CD14-positive monocyte (primary cell): Measurements from ENCODE around the gene SCNN1B. TPM values are rescaled to one million over a fixed set of nuclear protein-coding genes. Genes with fewer than 3 reads are reported as not detected.
"Not testable (repeated sequence)": the region's sequence is repeated elsewhere in the genome, so short reads cannot be mapped to it uniquely, and the experiment has no call there.

Source experiments
- DNase-seq, 3 donors: peaks; one replicate each; pipeline ENCODE4 v3.0.0-alpha.2; 2011 to 2022
- H2AFZ ChIP-seq: 2 replicates; pipeline ENCODE4 v1.6.0; 2012; ENCODE audit warnings: mild to moderate bottlenecking, low read depth, low read length, inconsistent platforms; ENCODE audit not compliant: insufficient read depth, poor library complexity, severe bottlenecking
- H3K27ac ChIP-seq, 2 donors: 1 replicate in 1 of 2; 2 replicates in 1 of 2; pipeline ENCODE4 v1.5.1; 2012 to 2013; ENCODE audit warnings: low read length in 2 of 2, control low read depth in 1 of 2, inconsistent platforms in 1 of 2, low read depth in 1 of 2, mild to moderate bottlenecking in 1 of 2
- H3K27me3 ChIP-seq, 2 donors: one replicate each; pipeline versions ENCODE4 v1.6.0 to v1.6.1; 2011 to 2013; ENCODE audit warnings: low read length in 2 of 2; ENCODE audit not compliant: control insufficient read depth in 2 of 2, insufficient read depth in 2 of 2
- H3K36me3 ChIP-seq, 2 donors: replicated peaks in 1 of 2; 1 replicate in 1 of 2; 2 replicates in 1 of 2; pipeline versions ENCODE4 v1.5.1 to v1.6.1; 2012 to 2013; ENCODE audit warnings: low read length in 2 of 2, control low read depth in 1 of 2, inconsistent platforms in 1 of 2, mild to moderate bottlenecking in 1 of 2; ENCODE audit not compliant: insufficient read depth in 2 of 2, control insufficient read depth in 1 of 2
- H3K4me1 ChIP-seq, 2 donors: 1 replicate in 1 of 2; 2 replicates in 1 of 2; pipeline versions ENCODE4 v1.5.1 to v1.6.1; 2012 to 2013; ENCODE audit warnings: low read length in 2 of 2, control low read depth in 1 of 2, inconsistent platforms in 1 of 2, mild to moderate bottlenecking in 1 of 2, moderate library complexity in 1 of 2; ENCODE audit not compliant: insufficient read depth in 2 of 2, control insufficient read depth in 1 of 2
- H3K4me2 ChIP-seq: replicated peaks from 2 replicates; pipeline ENCODE3; 2012; ENCODE audit warnings: low read length, moderate library complexity, mild to moderate bottlenecking; ENCODE audit not compliant: poor library complexity, severe bottlenecking; ENCODE audit errors: extremely low read depth
- H3K4me3 ChIP-seq, 3 experiments: fragments of 200-600 bp in 1 of 3; sonication (generic) in 1 of 3; replicated peaks in 1 of 3; 1 replicate in 2 of 3; 2 replicates in 1 of 3; pipeline ENCODE4 v1.5.1; 2011 to 2013; ENCODE audit warnings: low read length in 3 of 3, mild to moderate bottlenecking in 3 of 3, control low read depth in 2 of 3, low read depth in 2 of 3, inconsistent platforms in 1 of 3, moderate library complexity in 1 of 3
- H3K79me2 ChIP-seq: 2 replicates; pipeline ENCODE4 v1.6.0; 2012; ENCODE audit warnings: mild to moderate bottlenecking, control low read depth, inconsistent platforms, low read length, moderate library complexity; ENCODE audit not compliant: insufficient read depth
- H3K9ac ChIP-seq: 2 replicates; pipeline ENCODE4 v1.6.0; 2017; ENCODE audit warnings: low read length, mild to moderate bottlenecking; ENCODE audit not compliant: insufficient read depth, poor library complexity, severe bottlenecking
- H3K9me3 ChIP-seq, 2 donors: replicated peaks in 1 of 2; 1 replicate in 1 of 2; 2 replicates in 1 of 2; pipeline versions ENCODE4 v1.5.1 to v1.6.1; 2012 to 2013; ENCODE audit warnings: low read length in 2 of 2, control low read depth in 1 of 2; ENCODE audit not compliant: control insufficient read depth in 1 of 2, insufficient read depth in 1 of 2
- H4K20me1 ChIP-seq: 2 replicates; pipeline ENCODE4 v1.6.0; 2012; ENCODE audit warnings: mild to moderate bottlenecking, low read length, control low read depth, moderate library complexity; ENCODE audit not compliant: insufficient read depth
- H3K27ac Mint-ChIP-seq, 7 donors: one replicate each; pipeline ENCODE4 v1.8.0; 2020; ENCODE audit warnings: mild to moderate bottlenecking in 7 of 7, mixed read lengths in 7 of 7, moderate library complexity in 6 of 7, inconsistent platforms in 2 of 7
- H3K27me3 Mint-ChIP-seq, 3 donors: one replicate each; pipeline ENCODE4 v1.8.0; 2021 to 2022; ENCODE audit warnings: low read depth in 3 of 3, mild to moderate bottlenecking in 3 of 3, mixed read lengths in 3 of 3, moderate library complexity in 3 of 3, inconsistent platforms in 1 of 3
- H3K36me3 Mint-ChIP-seq, 2 donors: one replicate each; pipeline ENCODE4 v1.8.0; 2020; ENCODE audit warnings: mixed read lengths in 2 of 2, inconsistent platforms in 1 of 2, mild to moderate bottlenecking in 1 of 2
- H3K4me1 Mint-ChIP-seq: one replicate; pipeline ENCODE4 v1.8.0; 2020; ENCODE audit warnings: mild to moderate bottlenecking, mixed read lengths
- H3K4me3 Mint-ChIP-seq, 2 donors: one replicate each; pipeline ENCODE4 v1.8.0; 2020; ENCODE audit warnings: mild to moderate bottlenecking in 2 of 2, mixed read lengths in 2 of 2, moderate library complexity in 1 of 2
- H3K9me3 Mint-ChIP-seq, 7 donors: one replicate each; pipeline ENCODE4 v1.8.0; 2020 to 2022; ENCODE audit warnings: mixed read lengths in 7 of 7, mild to moderate bottlenecking in 6 of 7, moderate library complexity in 6 of 7, inconsistent platforms in 2 of 7
- CTCF ChIP-seq: fragments of 200-600 bp; IDR thresholded peaks from one replicate; pipeline ENCODE4 v1.8.0; 2022; ENCODE audit warnings: antibody characterized with exemption, mild to moderate bottlenecking
- WGBS: methylation state at CpG from one replicate; pipeline ENCODE4 v1.1.5; 2013; ENCODE audit warnings: missing lambda C conversion rate; ENCODE audit not compliant: insufficient coverage; 5-methylcytosine and 5-hydroxymethylcytosine counted together
- intact Hi-C, 2 donors: fragments of 100-400 bp; cut with micrococcal nuclease; formaldehyde crosslinking; loops; one replicate each; pipeline versions ENCODE4 v1.15.0 to v1.15.1; 2023
- polyA plus RNA-seq, 3 donors: library from polyadenylated mRNA; depleted of rRNA in 1 of 3; unstranded in 2 of 3; stranded (reverse) in 1 of 3; fragments of 300-500 nt in 2 of 3; fragments of >200 nt in 1 of 3; fragmentation: Illumina TruSeq in 2 of 3; gene quantifications; 1 replicate in 2 of 3; 2 replicates in 1 of 3; pipeline ENCODE4 v1.2.3, GENCODE V29; 2012 to 2021

Gene SCNN1B
- polyA plus RNA-seq, 3 donors = not detected

- peak overlapping the region in 1 of 7 donors; percentile 1 for H3K27ac Mint-ChIP-seq
- no peaks in the 10 kb centered on the region for H3K9me3 Mint-ChIP-seq
- H3K9ac ChIP-seq = no peak overlapping the region
Measured at GRCh38 chr16:23389201-23389600, 87.1 kb downstream of the SCNN1B start.

DNA sequence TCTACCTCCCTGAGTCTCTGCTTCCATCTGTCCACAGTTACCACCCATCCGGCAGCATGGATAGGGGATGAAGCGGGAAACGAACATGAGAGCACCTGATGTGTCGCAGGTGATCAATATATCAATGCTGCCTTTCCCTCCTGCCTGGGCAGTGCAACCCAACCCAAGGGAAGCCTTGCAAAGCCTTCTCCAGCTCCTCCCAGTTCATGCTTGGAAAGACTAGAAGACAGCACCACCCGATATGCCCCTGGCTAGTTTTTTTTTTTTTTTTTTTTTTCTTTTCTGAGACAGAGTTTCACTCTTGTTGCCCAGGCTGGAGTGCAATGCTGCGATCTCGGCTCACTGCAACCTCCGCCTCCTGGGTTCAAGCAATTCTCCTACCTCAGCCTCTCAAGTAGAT is 87.8 kb downstream of the SCNN1B start:
- H3K4me3 ChIP-seq, H3K27ac Mint-ChIP-seq, H3K4me3 Mint-ChIP-seq, H3K27me3 ChIP-seq, intact Hi-C loops, H3K4me2 ChIP-seq, DNase-seq, H3K9me3 ChIP-seq, H3K4me1 ChIP-seq, H2AFZ ChIP-seq, H4K20me1 ChIP-seq, H3K27ac ChIP-seq, H3K27me3 Mint-ChIP-seq, H3K9ac ChIP-seq, H3K4me1 Mint-ChIP-seq, H3K9me3 Mint-ChIP-seq, H3K79me2 ChIP-seq: not testable (repeated sequence)
- peaks cover 34 to 71% of the 10 kb centered on the region in 2 donors for H3K36me3 ChIP-seq
- peaks cover 56 to 68% of the 10 kb centered on the region in 2 donors for H3K36me3 Mint-ChIP-seq
- WGBS = 100% methylated on average over 3 of the region's 8 CpGs

More at GRCh38 chr16:23389201-23389600, 87.1 kb downstream of the SCNN1B start:
- H2AFZ ChIP-seq = no peak overlapping the region
- WGBS = 92% methylated on average over 4 of the region's 5 CpGs
- peaks cover 51 to 66% of the 10 kb centered on the region in 2 donors for H3K36me3 Mint-ChIP-seq
- H3K79me2 ChIP-seq = no peaks in the 10 kb centered on the region
- H3K9me3 ChIP-seq = no peaks in the 10 kb centered on the region
- intact Hi-C loops = no loop called here
- no peak overlapping the region for H3K27ac ChIP-seq
- DNase-seq = no peak
- H3K27me3 ChIP-seq = no peaks in the 10 kb centered on the region
- H3K4me1 ChIP-seq = no peaks in the 10 kb centered on the region
- TF ChIP-seq CTCF = no peak
- H3K4me3 ChIP-seq = no peak overlapping the region
- H3K4me2 ChIP-seq = no peak overlapping the region
- H4K20me1 ChIP-seq = no peaks in the 10 kb centered on the region
- H3K36me3 ChIP-seq = peaks cover 33 to 66% of the 10 kb centered on the region in 2 donors
- H3K4me3 Mint-ChIP-seq = no peak overlapping the region
- peaks cover 0 to 2% (median 1%) of the 10 kb centered on the region in 3 donors for H3K27me3 Mint-ChIP-seq
- H3K4me1 Mint-ChIP-seq = no peaks in the 10 kb centered on the region
